ENCODE measurements around the gene MRPL3.

The MRPL3 gene

GRCh38 chr3:131502530-131503319, at the start of gene MRPL3:
Gene MRPL3, minus strand, starts transcription at chr3:131502971. Its CDS starts 150 bp downstream, at chr3:131502821.
- DNase-seq: peak; percentile 72

GRCh38 chr3:131551761-131552160, 49.0 kb upstream of the MRPL3 start:
- DNase-seq: no peak

- no peak for DNase-seq
These were observed 48.0 kb upstream of the MRPL3 start for GRCh38 chr3:131550562-131551465.

GRCh38 chr3:131549340-131549739, 46.6 kb upstream of the MRPL3 start:
- DNase-seq: no peak

DNA sequence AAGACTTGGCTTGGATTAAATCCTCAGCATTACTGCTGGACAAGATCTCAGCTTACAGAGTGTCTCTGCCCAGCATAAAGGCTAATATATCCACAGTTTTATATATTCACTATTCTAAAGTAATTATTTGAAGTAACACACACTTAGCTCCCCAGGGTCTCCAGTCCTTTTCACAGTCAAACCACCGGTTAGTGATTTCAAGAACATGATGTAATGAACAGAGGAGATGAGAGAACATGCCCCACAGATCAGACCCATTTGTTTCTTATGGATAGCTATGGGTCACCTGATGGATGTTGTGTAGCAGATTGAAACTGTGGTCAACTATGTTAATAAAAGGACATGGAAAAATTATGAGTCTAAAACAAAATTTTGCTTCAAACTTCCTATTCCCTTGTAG, 44.8 kb upstream of the MRPL3 start:
- DNase-seq: no peak

- DNase-seq: no peak
These were observed 43.7 kb upstream of the MRPL3 start for GRCh38 chr3:131546441-131546840.

DNA sequence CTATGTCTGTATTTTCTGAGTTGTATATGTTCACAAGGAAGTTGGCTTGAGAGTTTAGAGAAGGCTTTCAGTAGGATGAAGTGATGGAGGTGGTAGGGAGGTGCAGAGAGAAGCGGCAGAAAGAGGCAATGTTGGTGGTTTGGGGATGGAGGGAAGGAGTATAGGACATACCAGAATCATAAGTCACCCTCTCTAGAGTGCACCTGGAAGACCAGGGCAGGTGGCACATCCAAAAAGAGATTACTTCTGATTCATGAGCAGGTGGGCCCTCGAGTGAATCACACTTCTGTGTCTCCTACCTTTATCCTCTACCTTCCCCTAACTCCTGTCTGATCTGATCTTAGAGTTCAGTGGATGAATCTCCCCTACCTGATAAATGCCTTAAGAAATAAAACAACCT, 41.8 kb upstream of the MRPL3 start:
- DNase-seq: no peak

DNA sequence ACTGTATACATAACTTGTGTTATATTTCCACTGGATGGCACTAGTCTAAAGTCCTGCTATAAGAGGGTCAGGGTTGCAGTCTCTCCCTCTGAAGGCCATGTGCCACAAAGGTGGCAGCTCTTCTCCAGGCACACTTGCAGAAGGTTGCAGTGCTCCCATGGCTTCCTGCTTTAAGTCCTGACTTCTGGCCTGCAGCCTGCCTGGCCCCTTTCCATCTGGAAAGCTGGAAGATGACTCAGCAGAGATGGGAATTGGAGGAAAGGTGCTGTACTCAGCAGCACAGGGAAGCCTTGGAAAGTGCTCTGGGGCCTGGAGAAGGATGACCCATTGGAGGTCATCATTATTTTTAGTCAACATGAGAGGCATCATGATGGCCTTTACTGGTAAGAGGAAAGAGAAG, 40.9 kb upstream of the MRPL3 start:
- no peak for DNase-seq

DNA sequence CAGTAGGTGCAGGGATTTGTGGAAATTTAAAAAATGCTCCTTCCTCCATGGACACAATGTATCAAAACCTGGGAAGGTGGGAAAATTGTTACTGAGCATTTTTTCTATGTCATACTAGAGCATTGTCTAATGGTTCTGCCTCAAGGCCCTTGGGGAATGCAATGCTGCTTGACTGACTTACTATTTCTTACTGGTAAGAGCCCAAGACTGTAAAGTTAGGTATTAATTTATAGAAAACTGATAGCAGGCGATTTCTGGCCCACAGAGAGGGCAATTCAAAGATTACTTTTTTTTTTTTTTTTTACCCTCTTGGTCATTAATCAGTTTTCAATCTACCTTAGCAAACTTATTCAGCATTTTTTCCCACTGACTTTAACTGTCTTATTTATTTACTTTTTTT, 38.5 kb upstream of the MRPL3 start:
- DNase-seq: no peak

DNA sequence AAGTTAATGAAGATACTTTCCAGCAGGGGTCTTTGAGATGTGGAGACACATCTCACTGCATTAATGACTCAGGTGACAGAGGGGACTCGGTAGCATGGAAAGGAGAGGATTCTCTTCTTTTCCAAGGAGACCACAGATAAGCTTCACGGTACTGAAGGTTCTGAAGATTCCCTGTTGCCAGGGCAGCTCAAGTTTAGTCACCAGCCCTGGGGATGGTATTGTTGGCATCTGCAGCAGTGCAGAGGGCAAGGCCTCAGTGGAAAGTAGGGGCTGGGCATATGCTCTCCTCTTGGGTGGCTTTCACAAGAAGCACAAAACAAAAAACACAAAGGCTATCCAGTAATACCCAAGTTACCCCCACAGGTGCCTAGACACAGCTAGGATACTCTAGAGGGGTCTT, 38.0 kb upstream of the MRPL3 start:
- DNase-seq: no peak

DNA sequence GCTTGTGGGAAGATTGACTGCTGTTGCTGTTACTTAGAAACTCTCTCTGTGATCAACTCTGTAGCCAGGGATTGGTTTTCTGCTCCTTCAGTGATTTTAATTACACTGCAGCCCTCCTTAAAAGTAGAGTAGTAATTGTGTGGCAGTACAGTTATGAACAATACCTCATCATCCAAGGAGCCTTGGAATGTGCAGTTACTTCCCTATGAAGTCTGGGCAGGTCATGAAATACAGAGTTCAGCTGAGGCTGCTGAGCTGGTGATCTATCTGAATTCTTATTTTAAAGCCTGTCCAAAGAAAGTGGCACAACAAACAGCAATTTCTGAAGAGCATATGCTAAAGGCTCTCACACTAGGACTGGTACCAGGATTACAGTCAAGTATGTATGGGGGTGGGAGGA, 37.4 kb upstream of the MRPL3 start:
- no peak for DNase-seq

DNA sequence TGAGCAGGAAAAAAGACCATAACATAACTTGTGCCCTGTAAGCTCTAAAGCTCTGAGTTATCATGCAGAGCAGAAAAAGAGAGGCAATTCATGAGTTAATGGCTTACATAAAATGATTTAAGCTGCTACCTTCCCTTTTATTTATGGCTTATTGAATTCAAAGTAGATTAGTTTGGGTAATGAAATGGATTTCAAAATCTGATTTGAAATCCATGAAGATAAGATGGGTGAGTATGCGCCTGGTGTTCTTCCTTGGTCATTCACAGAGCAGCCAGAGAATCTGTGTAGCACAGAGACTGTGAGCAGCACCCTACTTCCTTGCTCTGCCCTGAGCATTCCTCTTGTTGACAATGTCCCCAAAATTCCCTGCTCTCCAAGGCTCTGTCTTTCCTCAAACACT, 36.2 kb upstream of the MRPL3 start:
- DNase-seq: no peak

GRCh38 chr3:131537531-131537930, 34.8 kb upstream of the MRPL3 start:
- DNase-seq: no peak

DNA sequence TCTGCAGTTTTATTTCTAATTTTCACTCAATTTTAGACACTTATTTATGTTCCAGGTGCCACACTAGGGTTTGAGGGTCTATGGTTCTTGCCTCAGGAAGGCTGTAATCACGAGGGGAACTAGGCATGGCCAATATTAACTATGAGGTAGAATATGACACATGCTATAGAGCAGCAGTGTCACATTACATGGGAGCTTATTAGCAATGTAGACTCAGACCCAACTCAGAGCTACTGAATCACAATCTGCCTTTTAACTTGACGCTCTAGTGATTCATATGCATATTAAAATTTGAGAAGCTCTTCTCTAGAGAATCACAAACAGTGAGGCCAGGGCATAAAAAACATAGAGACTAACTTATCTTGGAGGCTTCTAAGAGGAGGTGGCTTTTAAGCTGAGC, 32.8 kb upstream of the MRPL3 start:
- no peak for DNase-seq

DNA sequence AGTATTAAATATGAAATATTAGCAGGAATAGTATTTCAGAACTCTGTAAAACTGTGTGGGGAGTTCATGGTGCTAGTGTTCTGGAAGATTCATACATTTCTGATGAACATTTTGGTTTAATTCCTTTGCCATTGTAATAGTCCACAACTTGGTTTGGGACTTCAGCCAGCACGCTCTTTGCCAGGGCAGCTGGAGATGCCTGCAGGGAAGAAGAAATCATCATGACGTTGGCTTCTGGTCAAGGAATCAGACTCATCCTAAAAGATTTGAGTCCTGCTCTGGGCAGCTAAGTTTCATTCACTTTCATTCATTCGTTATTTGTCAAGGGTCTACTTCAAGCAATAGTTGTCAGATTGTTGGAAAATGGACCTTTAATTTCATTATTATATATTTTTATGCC, 32.4 kb upstream of the MRPL3 start:
- no peak for DNase-seq

GRCh38 chr3:131532645-131533044, 29.9 kb upstream of the MRPL3 start:
- DNase-seq: no peak

GRCh38 chr3:131530843-131531242, 28.1 kb upstream of the MRPL3 start:
- DNase-seq: no peak

GRCh38 chr3:131530388-131530787, 27.6 kb upstream of the MRPL3 start:
- no peak for DNase-seq

DNA sequence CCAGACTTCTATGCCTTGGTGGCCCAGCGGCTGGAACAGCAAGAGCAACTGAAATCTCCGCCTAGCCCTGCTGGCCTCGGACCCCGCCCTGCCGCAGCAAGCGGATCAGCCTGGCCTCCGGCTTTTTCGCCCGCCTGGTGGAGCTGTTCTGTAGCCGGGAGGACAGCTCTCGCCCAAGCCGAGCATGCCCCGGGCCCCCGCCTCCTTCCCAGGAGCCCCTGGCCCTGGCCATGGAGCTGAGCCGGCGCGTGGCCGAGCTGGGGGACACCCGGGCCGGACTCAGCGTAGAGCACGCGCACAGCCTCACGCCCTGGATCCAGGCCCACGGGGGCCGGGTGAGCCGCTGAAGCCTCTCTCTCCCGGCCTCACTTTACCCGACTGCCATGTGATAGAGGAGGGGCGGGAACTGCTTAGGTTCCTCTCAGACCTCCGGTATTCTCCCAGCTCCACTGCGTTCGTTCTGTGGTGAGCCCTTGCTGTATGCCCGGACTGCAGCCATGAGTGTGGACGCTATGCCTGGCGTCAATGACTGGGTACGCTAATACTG, 24.1 kb upstream of the MRPL3 start:
- DNase-seq: no peak

- no peak for DNase-seq
These were observed 15.9 kb upstream of the MRPL3 start for GRCh38 chr3:131518680-131519079.

- DNase-seq: no peak
These were observed 2.6 kb upstream of the MRPL3 start for GRCh38 chr3:131505421-131505820.

DNA sequence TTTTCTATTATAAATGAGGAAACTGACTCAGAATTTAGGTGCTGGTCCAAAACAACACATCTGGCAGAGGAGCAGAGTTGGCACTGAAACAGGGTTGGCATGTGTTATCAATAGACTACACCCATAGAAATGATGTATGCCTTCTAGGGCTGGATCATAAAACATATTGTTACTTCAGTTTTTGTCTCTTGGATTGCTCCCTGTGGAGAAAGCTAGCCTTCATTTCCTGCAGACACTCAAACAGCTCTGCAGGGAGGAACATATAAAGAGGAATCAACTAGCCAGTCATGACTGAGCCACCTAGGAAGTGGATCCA, 507 bp upstream of the MRPL3 start:
- DNase-seq: no peak

GRCh38 chr3:131501949-131502348, 822 bp downstream of the MRPL3 start:
- DNase-seq: no peak

GRCh38 chr3:131494706-131495105, 8.1 kb downstream of the MRPL3 start:
- no peak for DNase-seq

Data from GDM1 (cell line).